ENCODE results near the gene CENPO. TPM values are rescaled to one million over a fixed set of nuclear protein-coding genes. Genes with fewer than 3 reads are reported as not detected.

Gene CENPO
- total RNA-seq, 1 donor from 2014 or later: 8.3 TPM

- no peak for DNase-seq (ENCODE audit: low read depth)
Observed at GRCh38 chr2:24822049-24822706, 29.0 kb downstream of the CENPO start.

GRCh38 chr2:24824071-24824588, 30.9 kb downstream of the CENPO start:
- DNase-seq (ENCODE audit: low read depth): no peak

GRCh38 chr2:24824966-24825882, 32.0 kb downstream of the CENPO start:
- DNase-seq (ENCODE audit: low read depth): no peak

- no peak for DNase-seq (ENCODE audit: low read depth)
Observed at GRCh38 chr2:24825883-24826772, 32.9 kb downstream of the CENPO start.

- no peak for DNase-seq (ENCODE audit: low read depth)
Observed at GRCh38 chr2:24826773-24827145, 33.5 kb downstream of the CENPO start.

- DNase-seq (ENCODE audit: low read depth): peak; percentile 96
Observed at GRCh38 chr2:24827321-24828237, 34.4 kb downstream of the CENPO start.

GRCh38 chr2:24828238-24828996, 35.2 kb downstream of the CENPO start:
- DNase-seq (ENCODE audit: low read depth): no peak

DNA sequence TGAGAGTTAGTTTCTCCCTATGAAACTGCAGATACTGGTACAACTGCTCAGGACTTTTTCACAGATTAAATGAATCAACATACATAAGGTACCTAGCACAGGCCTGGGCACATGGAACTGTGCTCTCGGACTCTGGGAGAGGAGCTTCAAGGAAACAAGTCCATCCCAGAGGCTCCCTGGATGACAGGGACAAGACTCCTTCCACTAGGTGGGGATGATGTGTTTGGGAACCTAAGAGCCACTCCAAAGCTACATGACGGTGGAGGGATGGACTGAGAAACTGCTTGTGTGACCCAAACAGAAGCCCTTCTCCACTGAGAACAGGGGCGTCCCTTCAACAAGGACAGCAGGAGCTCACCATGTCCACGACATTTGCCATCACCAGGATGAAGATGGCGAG, 37.1 kb downstream of the CENPO start:
- peak; percentile 64 for DNase-seq (ENCODE audit: low read depth)

DNA sequence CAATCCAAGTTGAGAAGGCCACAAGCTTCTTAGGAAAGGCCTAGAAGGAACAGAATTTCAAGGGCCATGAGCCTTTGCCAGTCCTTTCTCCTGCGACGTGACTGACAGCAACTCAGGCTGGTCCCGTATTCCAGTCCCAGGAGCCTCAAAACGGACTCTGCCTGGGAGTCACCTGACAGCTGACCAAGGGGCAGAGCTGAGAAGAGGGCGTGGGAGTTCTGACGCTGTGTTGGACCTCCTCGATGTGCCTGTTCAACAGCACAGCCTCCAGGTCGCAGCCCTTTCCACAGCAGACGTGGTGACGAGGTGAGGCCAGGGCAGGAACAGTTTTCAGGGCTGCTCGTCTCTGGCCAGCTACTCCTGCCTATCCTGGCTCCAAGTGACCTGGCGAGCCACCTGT, 37.6 kb downstream of the CENPO start:
- DNase-seq (ENCODE audit: low read depth): no peak

GRCh38 chr2:24831221-24832072, 38.2 kb downstream of the CENPO start:
- no peak for DNase-seq (ENCODE audit: low read depth)

DNA sequence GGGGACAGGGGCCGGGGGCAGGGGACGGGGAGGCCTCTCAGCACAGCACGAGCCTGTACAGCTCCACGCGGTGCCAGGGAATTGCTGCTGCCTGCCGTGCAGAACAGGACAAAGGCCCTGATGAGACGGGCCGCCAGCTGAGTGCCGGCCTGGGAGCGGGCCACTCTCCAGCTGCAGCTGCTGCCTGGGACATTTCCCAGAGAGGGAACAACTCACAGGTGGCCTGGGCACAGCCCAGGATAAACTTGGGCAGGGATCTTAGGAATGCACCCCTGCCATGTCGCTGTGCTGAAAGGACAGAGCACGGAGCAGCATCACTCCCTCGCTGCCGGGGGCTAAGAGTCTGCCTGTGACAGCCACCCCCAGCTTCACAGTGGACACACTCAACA, 38.8 kb downstream of the CENPO start:
- peak; percentile 84 for DNase-seq (ENCODE audit: low read depth)

DNA sequence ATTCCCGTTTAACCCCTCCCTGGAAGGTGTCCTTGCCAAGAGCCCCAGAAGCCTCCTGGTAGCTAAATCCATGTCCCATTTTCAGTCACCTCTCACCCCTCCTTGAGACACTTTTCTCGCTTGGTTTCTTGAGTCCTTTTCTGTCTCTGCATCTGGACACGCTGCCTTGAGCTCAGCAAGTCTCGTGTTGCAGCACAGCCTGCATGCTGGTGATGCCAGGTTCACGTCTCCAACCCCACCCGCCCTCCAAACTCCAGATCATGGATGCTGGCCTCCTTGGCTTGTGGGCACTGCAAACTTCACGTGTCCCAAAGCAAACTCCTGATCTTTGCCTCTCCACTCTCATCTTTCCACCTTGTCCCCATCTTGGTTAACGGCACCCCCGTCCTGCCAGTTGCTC, 39.3 kb downstream of the CENPO start:
- DNase-seq (ENCODE audit: low read depth): no peak

DNA sequence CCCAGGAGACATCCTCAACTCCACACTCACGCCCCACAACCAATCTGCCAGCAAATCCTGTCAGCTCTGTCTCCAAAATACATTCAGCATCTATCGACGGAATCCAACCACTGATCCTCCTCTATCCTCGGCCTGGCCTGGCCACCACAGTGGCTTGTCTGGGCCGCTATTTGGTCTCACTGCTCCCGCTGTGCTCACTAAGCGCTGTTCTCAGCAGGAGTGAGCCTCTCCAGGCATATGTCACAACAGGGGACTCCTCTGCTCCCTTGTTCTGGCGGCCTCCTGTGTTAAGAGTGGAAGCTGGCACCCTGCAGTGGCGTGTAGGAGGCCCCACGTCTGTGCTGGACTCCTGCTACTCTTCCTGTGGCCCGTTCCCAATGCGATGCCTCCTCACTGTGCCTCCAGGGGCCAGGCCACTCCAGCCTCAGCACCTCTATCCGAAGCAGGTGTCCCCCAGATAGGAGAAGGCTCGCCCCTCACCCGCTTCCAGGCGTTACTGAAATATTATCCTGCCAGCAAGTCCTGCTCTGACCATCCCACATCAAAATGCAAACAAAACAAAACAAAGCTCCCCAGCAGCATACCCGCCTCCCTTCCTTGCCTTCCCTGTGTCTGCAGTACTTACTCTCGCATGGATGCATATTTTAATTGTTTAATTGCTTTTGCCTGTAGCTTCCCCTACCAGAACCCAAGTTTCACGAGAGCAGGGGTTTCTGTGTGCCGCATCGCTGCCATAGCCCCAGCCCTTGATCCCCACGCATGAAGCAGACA, 39.9 kb downstream of the CENPO start:
- no peak for DNase-seq (ENCODE audit: low read depth)

DNA sequence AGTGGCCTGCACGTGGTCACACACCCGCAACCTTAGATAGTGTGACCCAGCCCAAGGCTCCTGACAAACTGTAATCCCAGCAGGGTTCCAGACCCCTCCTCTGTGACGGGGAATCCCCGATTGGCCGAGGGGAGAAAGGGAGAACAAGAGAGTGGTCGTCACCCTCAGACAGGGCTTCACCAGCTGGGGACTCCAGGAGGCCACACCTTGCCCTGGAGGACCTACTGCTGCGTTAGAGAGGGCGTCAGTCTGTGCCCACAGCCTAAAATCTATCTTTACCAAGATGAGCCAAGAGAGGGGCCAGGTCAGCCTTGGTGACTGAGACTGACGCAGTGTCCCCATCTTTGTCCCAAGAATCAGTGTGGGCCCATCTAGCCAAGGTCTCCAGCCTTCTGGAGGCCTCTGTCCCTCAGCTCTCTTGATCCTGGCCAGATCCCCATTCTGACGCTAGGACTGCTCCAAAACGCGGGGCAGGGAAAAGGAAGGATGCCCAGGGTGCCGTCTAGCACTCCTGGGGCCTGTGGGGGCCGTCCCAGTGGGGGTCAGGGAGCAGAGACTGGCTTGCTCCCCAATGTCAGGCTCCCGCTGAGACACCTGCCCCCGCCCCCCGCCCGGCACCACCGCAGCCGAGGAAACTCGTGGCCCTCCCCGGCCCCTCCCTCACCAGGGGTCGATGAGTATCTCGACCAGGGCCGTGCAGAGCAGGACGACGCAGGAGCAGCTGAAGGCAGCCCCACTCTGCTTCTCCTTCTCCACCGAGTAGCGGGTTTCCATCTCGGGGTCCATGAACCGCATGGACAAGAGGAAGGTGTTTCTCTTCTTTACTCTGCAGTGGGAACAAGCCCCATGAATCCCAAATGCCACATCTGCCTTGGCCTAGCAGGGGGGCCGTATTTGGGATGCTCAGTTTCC, 40.9 kb downstream of the CENPO start:
- no peak for DNase-seq (ENCODE audit: low read depth)

DNA sequence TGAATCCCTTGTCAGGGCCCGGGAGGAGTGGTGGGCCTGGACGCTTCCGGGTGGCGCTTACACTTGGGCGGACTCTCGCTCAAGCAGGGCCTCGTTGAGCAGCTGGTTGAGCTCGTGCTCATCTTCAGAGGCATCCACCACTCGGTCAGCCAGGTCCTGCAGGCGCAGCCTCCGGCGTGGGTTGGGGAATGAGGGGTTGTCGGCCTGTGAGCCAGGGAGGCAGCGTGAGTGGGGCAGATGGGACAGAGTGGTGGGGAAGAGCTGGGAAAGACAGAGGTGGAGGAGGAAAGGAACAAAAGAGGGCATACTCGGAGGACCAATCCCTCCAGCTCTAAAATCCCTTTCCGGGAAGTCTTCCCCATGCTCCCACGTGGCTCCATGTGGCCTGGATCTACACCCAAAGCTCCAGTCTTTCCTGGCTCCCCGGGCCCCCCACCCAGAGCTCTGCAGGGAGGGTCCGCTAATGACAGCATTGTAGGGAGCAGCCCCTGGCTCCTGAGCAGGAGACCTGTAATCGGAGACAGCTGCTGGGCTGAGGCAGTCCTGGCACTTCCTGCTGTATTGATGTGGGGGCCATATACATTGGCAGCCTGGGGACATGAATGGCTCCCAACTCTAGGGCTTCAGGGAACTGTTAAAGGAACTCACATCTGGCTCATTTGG, 41.6 kb downstream of the CENPO start:
- DNase-seq (ENCODE audit: low read depth): no peak

GRCh38 chr2:24835411-24835810, 42.2 kb downstream of the CENPO start:
- peak; percentile 28 for DNase-seq (ENCODE audit: low read depth)

All from myocyte (in vitro differentiated cells).